ENCODE measurements around the gene R3HDM2. TPM values are rescaled to one million over a fixed set of nuclear protein-coding genes. Genes with fewer than 3 reads are reported as not detected.

R3HDM2 gene
- total RNA-seq, 1 donor from 2014 or later, result 38.6 TPM

DNA sequence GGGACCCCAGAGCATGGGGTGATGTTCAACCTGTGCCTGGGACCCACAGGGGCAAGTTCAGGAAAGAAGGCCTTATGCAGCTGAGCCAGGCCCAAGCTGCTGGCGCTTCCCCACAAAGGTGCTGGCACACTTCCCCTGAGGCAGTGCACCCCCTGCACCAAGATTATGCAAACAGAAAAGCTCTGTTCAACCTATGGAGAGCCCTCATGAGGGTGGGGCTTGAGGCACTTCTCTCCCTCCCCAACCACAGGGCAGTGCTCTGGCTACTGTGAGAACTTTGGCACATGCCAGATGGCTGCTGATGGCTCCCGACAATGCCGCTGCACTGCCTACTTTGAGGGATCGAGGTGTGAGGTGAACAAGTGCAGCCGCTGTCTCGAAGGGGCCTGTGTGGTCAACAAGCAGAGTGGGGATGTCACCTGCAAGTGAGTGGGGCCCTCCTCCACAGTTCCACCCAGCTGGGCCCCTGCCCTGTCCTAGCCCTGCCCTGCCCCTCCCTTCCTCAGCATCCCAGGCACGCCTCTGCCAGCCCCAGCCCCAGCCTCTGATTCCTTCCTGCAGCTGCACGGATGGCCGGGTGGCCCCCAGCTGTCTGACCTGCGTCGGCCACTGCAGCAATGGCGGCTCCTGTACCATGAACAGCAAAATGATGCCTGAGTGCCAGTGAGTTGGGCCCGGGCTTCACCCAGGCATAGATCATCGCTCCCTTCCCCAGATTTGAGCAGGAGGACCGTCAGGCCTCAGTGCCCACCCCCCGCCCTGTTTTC, 219.7 kb downstream of the R3HDM2 start:
- DNase-seq (ENCODE audit: low spot score) (no peak), ATAC-seq (no peak)

DNA sequence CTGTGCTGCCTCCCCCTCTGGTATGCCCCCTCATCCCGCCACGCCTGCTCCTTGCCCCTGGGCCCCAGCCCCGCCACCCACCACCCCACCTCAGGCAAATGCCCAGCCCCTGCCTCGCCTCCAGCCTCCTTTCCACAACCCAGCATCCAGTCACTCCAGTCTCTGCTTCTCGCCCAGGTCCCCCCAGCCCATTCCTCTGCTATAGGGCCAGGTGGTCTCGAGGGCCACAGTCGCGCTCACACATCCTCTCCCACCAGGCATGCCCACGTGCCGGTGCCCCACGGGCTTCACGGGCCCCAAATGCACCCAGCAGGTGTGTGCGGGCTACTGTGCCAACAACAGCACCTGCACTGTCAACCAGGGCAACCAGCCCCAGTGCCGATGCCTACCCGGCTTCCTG, 220.4 kb downstream of the R3HDM2 start:
- DNase-seq (ENCODE audit: low spot score), result no peak
- ATAC-seq, result no peak

DNA sequence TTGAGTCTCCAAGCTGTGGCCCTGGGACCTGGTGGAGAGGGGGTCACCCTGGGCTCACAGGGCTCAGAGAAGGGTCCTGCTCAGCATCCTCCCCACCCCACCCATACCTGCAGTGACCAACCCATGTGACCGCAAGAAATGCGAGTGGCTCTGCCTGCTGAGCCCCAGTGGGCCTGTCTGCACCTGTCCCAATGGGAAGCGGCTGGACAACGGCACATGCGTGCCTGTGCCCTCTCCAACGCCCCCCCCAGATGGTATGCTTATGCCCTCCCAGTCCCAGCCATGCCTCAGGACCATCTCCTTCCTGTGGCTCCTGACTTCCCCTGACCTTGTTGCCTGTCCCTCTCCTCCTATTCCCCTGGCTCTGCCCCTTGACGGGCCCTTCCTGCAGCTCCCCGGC, 220.9 kb downstream of the R3HDM2 start:
- DNase-seq (ENCODE audit: low spot score), result no peak
- no peak for ATAC-seq

DNA sequence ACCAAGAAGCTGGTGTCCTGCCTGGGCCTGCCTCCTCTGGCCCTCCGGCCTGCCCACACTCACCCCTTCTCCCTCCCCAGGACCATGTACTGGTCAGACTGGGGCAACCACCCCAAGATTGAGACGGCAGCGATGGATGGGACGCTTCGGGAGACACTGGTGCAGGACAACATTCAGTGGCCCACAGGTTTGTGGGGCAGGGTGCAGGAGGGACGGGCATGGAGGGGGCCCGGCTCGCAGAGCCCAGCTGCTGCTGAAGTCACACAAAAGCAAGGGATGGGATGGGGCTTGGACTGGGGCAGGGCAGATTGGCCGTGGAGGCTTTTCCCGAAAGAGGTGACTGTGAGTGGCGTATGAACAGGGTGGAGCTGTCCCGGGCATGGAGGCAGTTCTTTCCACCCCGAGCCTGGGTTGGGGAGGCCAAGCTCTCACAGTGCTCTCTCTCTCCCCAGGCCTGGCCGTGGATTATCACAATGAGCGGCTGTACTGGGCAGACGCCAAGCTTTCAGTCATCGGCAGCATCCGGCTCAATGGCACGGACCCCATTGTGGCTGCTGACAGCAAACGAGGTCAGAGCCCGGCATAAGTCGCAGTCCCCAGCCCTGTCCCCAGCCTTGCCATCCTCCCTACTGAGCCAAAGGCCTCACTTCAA, 222.1 kb downstream of the R3HDM2 start:
- DNase-seq (ENCODE audit: low spot score), result no peak
- peak; percentile 1 for ATAC-seq

DNA sequence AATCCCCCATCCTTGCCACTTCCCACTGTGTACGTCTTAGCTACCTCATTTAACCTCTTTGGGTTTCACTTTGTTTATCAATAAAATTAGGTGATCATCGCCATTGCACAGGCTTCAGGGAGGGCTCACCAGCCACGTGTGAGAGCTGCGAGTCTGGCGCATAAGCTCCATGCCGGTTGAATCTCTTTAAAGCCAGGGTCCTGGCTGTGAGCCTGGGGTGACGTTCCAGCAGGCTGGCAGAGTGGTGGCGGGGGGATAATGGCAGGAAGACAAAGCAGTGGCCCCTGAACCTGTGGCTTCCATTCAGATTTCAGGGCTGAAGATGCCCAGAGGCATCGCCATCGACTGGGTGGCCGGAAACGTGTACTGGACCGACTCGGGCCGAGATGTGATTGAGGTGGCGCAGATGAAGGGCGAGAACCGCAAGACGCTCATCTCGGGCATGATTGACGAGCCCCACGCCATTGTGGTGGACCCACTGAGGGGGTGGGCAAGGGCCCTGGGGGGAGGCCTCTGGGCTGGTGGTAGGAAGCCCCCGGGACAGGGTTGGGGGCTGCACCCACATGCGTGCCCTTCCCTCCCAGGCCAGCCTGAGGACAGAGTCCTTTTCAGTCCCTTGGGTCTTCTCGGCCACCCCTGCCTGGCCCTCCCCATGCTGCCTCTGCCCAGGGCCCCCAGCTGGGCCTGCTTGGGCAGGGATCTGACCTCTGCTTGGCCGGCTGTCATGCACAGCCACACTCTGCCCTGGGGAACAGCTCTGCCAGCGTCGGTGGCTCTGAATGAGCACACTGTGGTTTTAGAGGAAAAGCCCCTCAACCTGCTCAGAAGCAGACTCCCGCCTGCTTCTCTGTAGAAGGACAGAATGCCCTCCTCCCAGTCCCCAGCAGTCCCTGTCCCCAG, 222.9 kb downstream of the R3HDM2 start:
- ATAC-seq (no peak), DNase-seq (ENCODE audit: low spot score) (no peak)

DNA sequence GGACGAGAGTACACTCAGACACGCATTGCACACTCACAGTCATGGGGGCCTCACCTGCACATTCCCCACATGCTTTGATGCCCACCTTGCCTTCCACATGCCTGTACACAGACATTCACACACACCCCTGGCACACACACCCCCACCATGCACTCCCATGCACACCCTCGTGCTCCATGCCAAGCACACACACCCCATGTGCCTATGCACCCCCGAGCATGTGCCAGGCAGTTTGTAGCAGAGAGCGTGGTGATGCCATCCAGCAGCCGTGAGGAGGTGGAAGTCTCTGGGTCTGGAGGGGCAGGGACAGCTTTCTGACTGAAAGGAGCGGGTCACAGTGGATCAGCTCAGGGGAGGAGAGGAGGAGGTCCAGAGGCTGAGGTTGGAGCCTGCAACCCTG, 224.9 kb downstream of the R3HDM2 start:
- ATAC-seq, result peak; percentile 3
- DNase-seq (ENCODE audit: low spot score), result no peak

DNA sequence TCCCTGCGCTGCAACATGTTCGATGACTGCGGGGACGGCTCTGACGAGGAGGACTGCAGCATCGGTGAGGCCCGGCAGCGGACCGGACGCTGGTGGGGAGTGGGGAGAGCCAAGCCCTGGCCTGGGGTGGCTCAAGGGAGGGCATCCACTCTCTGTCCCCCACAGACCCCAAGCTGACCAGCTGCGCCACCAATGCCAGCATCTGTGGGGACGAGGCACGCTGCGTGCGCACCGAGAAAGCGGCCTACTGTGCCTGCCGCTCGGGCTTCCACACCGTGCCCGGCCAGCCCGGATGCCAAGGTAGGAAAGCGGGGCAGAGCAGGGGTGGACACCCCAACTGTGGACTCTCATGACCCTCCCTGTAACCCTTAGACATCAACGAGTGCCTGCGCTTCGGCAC, 225.7 kb downstream of the R3HDM2 start:
- DNase-seq (ENCODE audit: low spot score), result no peak
- no peak for ATAC-seq

DNA sequence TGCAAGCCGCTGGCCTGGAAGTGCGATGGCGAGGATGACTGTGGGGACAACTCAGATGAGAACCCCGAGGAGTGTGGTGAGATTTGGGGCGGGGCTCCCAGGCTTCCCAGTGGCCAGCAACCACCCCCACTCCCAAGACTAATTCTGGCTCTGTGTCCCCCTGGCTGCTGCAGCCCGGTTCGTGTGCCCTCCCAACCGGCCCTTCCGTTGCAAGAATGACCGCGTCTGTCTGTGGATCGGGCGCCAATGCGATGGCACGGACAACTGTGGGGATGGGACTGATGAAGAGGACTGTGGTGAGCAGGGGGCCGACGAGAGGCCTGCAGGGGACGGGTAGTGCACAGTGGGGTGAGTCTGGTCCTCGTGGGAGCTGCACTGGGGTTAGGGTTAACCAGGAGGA, 226.4 kb downstream of the R3HDM2 start:
- no peak for ATAC-seq
- no peak for DNase-seq (ENCODE audit: low spot score)

DNA sequence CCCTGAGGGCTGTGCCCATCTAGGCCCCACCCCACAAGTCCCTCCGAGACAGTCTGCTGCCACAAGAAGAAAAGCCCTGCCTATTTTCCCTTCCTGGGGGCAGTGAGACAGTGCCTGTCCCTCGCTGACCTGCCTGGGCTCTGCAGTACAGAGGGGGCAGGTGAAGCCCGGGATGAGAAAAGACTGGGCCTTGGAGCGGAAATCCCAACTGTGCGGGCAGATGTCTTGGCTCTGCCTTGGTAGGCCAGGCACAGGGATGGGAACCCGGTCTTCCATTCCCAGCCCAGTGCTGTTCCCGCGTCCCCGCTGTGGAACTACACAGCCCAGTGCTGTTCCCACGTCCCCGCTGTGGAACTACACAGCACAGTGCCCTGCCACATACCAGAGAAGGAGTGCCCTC, 227.1 kb downstream of the R3HDM2 start:
- ATAC-seq, result no peak
- no peak for DNase-seq (ENCODE audit: low spot score)

Other genes starting within 250 kb of the R3HDM2 start
- gene NXPH4, start 214.2 kb downstream of the R3HDM2 start, total RNA-seq, result 0.13 TPM
- 242 TPM for gene SHMT2, start 201.3 kb downstream of the R3HDM2 start, total RNA-seq
- 2.3 TPM for gene STAC3, start 179.9 kb downstream of the R3HDM2 start, total RNA-seq
- 51.9 TPM for gene INHBC, start 3.7 kb upstream of the R3HDM2 start, total RNA-seq
- gene INHBE, start 24.3 kb upstream of the R3HDM2 start, total RNA-seq, result 81.6 TPM
- gene GLI1, start 28.7 kb upstream of the R3HDM2 start, total RNA-seq, result 0.20 TPM
- gene ARHGAP9, start 48.8 kb upstream of the R3HDM2 start, total RNA-seq, result 4.3 TPM
- 71.1 TPM for gene MARS1, start 57.0 kb upstream of the R3HDM2 start, total RNA-seq
- gene DDIT3, start 89.5 kb upstream of the R3HDM2 start, total RNA-seq, result 13.9 TPM
- gene MBD6, start 91.8 kb upstream of the R3HDM2 start, total RNA-seq, result 59.6 TPM
- 28.9 TPM for gene DCTN2, start 116.1 kb upstream of the R3HDM2 start, total RNA-seq
- gene KIF5A, start 119.0 kb upstream of the R3HDM2 start, total RNA-seq, result 0.05 TPM
- gene PIP4K2C, start 160.1 kb upstream of the R3HDM2 start, total RNA-seq, result 11.8 TPM
- 2.2 TPM for gene DTX3, start 173.8 kb upstream of the R3HDM2 start, total RNA-seq
- 1.5 TPM for gene ARHGEF25, start 180.4 kb upstream of the R3HDM2 start, total RNA-seq
- 0.60 TPM for gene B4GALNT1, start 202.2 kb upstream of the R3HDM2 start, total RNA-seq

Data from left lobe of liver (tissue), 2 donors.